ENCODE results near the gene EVL.

The EVL gene

GRCh38 chr14:100137173-100137572, 72.0 kb downstream of the EVL start:
- no peak for TF ChIP-seq CTCF (IDR thresholded peaks at IDR 0.05; ENCODE audit: low read depth, low read length)
- no peak for DNase-seq (ENCODE audit: low read depth in 2 of 2)
- no peak overlapping the region for H3K4me3 ChIP-seq (replicated peaks in 1 of 2; ENCODE audit: low read depth in 2 of 2, low read length in 2 of 2)

GRCh38 chr14:100138082-100138787, 73.0 kb downstream of the EVL start:
- TF ChIP-seq CTCF (IDR thresholded peaks at IDR 0.05; ENCODE audit: low read depth, low read length) = no peak
- DNase-seq (ENCODE audit: low read depth in 2 of 2) = no peak
- no peak overlapping the region for H3K4me3 ChIP-seq (replicated peaks in 1 of 2; ENCODE audit: low read depth in 2 of 2, low read length in 2 of 2)

GRCh38 chr14:100138955-100139354, 73.7 kb downstream of the EVL start:
- DNase-seq (ENCODE audit: low read depth in 2 of 2) = no peak
- no peak overlapping the region for H3K4me3 ChIP-seq (replicated peaks in 1 of 2; ENCODE audit: low read depth in 2 of 2, low read length in 2 of 2)
- TF ChIP-seq CTCF (IDR thresholded peaks at IDR 0.05; ENCODE audit: low read depth, low read length) = no peak

- no peak for TF ChIP-seq CTCF (IDR thresholded peaks at IDR 0.05; ENCODE audit: low read depth, low read length)
- DNase-seq (ENCODE audit: low read depth in 2 of 2) = peak in 1 of 2 donors; percentile 20
- no peak overlapping the region for H3K4me3 ChIP-seq (replicated peaks in 1 of 2; ENCODE audit: low read depth in 2 of 2, low read length in 2 of 2)
Observed at GRCh38 chr14:100140452-100141078, 75.3 kb downstream of the EVL start.

GRCh38 chr14:100141098-100141497, 75.9 kb downstream of the EVL start:
- no peak overlapping the region for H3K4me3 ChIP-seq (replicated peaks in 1 of 2; ENCODE audit: low read depth in 2 of 2, low read length in 2 of 2)
- DNase-seq (ENCODE audit: low read depth in 2 of 2) = no peak
- no peak for TF ChIP-seq CTCF (IDR thresholded peaks at IDR 0.05; ENCODE audit: low read depth, low read length)

GRCh38 chr14:100142073-100143040, 77.1 kb downstream of the EVL start:
- H3K4me3 ChIP-seq (replicated peaks in 1 of 2; ENCODE audit: low read depth in 2 of 2, low read length in 2 of 2) = no peak overlapping the region
- TF ChIP-seq CTCF (IDR thresholded peaks at IDR 0.05; ENCODE audit: low read depth, low read length) = no peak
- peak; percentile 4 to 56 for DNase-seq (ENCODE audit: low read depth in 2 of 2)

All from cardiac fibroblast (primary cell).